GM10266 (cell line): ENCODE measurements around the gene TMC5.
"Not testable (repeated sequence)": the region's sequence is repeated elsewhere in the genome, so short reads cannot be mapped to it uniquely, and the experiment has no call there.

Experiments
- DNase-seq: peaks from one replicate; pipeline ENCODE4 v3.0.0; 2012; ENCODE audit errors: extremely low spot score
- TF ChIP-seq, protein P1 (sequence below): IDR thresholded peaks from 2 replicates; pipeline ENCODE4 v1.5.1; 2012; ENCODE audit warnings: mild to moderate bottlenecking, low read depth; ENCODE audit not compliant: control insufficient read depth, insufficient read depth; ENCODE audit errors: missing control alignments

TMC5 gene

DNA sequence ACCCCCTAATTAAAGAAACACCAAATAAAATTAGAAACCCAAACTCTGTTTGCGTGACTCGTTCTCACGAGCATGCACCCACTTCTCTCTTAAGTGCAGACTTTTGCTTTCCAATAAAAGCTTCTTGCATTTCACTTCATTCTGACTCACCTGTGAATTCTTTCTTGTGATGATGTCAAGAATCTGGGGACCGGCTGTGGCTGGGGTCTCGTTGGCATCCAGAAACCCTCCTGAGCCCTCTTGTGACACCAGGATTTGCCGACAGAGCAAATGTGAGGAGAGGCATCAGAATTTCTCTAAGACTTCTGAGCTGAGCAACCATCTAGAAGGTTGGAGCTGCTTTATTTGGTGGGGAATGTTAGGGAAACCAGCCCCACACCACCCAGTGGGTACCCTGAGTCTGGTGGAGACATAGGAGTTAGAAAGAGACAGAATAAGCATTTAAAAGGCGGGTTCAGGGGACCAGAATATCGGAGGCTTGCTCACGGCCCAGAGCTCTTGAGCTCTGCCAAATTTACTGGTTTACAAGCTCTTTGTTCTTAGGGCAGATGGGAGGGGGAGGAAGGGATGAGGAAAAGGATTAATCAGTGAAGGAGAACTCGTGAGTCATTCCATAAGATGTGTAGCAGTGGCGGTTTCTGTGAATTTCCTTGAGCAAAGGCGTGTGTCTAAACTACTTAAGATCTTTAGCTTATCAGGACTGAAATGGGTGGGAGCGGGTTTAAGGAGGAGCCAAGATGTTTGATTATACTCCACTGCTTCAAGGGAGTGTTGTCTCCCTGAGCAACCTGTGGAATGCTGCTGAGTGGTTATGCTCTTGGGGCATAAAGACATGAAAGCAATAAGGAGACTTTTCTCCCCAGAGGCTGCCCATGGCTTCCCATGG is 24.2 kb upstream of the TMC5 start:
- no peak for DNase-seq
- TF ChIP-seq, protein P1, sequence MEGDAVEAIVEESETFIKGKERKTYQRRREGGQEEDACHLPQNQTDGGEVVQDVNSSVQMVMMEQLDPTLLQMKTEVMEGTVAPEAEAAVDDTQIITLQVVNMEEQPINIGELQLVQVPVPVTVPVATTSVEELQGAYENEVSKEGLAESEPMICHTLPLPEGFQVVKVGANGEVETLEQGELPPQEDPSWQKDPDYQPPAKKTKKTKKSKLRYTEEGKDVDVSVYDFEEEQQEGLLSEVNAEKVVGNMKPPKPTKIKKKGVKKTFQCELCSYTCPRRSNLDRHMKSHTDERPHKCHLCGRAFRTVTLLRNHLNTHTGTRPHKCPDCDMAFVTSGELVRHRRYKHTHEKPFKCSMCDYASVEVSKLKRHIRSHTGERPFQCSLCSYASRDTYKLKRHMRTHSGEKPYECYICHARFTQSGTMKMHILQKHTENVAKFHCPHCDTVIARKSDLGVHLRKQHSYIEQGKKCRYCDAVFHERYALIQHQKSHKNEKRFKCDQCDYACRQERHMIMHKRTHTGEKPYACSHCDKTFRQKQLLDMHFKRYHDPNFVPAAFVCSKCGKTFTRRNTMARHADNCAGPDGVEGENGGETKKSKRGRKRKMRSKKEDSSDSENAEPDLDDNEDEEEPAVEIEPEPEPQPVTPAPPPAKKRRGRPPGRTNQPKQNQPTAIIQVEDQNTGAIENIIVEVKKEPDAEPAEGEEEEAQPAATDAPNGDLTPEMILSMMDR = no peak

DNA sequence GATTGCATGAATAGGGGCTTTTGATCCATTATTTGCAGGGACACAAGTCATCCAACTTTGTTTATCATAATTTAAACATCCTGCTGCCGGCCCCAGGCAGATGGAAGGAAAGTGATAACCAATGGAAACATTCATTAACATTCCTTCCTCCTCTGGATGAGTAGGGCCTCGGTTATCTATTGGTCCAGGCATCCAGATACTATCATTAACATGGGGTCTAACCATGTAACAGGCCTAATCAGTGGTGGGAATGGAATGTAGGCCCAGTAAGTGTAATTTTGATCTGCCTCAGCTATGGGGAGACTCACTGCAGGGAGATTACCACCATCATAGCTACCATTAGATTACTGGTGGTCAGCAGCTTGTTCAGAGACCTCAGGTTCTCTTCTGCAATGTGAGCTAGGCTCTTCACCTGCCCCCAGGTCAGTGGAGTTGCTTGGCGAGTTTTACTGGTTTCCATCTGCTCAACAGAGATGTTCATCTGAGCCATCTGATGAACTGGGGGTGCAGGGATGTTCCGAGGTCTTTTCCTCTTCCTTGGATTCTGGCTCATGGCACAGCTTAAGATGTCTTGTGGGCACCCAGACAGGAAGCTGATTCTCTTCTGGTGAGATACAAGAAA is 21.9 kb upstream of the TMC5 start:
- not testable (repeated sequence) for DNase-seq

DNA sequence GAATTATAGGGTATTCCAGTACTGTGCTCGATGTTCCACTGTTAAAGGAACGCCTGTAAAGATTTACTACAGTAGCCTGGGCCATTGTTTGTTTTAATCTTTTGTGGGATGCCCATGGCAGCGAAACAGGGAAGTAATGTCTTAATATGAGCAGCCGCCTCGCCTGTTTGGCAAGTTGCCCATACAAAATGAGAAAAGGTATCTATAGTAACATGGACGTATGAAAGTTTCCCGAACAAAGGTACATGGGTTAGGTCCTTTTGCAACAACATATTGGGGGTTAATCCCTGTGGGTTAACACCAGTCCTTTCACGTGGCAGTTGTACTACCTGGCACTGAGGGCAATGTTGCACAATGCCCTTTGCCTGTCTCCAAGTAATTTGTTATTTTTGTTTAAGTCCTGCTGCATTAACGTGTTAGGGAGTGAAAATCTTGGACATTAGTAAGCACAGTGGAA is 21.1 kb upstream of the TMC5 start:
- TF ChIP-seq, protein P1 = no peak
- DNase-seq = no peak

DNA sequence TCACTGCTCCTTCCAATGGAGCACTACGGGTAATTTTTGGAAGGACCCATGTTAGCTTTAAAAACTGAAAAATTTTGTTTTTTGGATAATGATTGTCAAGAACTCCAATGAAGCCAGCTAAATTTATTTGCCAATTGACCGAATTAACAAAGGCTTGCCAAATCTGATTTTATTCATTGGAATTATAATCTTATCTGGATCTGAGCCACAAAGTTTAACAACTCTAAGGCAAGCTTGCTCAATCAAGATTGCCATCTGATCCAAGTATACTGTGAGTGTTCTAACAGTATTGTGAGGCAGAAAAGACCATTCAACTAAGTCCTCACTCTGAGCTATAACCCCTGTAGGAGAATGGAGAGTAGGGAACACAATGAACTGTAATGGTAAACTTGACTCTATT is 20.3 kb upstream of the TMC5 start:
- DNase-seq = not testable (repeated sequence)

DNA sequence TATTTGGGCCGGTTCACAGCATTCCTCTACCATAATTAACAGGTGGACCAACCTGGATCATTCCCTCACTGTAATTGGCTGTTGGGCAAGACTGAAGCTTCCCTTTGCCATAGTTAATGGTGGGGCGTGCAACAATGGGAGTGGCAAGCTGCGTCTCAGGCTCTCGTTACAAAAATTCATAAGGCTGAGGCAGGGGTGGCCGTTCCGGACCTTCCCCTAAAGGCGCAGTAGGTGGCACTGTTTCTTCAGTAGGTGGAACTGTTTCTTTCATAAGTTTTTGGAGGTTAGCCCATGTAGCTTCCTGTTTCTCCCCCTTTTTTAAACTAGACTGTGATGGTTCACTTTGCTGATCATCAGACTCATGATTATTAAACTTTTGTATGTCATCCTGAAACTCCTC is 17.0 kb upstream of the TMC5 start:
- TF ChIP-seq, protein P1 = peak; percentile 4
- no peak for DNase-seq

DNA sequence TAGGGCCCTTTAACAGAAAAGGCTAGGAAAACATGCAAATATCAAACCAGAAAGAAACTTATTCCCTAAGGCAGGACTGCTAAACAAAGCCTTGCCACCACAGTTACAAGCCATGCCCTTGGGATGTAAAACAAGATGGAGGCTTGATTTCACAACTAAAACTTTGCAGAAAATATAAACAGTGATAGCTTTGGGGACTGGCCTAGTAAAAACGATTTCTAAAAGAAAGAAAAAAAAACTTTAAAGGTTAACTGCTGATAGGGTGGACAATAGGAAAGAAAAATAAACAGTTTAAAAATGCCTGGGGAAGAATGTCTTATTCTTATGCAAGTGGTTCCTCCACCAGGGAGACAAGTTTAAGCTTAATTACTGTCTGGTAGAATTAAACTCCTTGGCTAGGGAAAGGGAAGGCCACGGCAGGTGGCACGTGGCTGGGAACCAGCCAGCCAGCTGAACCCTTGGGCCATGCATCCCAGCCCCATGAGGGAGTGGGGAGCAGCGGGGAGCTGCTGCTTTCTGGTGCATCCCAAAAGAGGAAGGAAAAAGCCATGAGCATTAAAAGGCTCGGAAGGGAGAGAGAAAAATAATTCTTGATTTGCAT is 10.7 kb upstream of the TMC5 start:
- TF ChIP-seq, protein P1 = no peak

DNA sequence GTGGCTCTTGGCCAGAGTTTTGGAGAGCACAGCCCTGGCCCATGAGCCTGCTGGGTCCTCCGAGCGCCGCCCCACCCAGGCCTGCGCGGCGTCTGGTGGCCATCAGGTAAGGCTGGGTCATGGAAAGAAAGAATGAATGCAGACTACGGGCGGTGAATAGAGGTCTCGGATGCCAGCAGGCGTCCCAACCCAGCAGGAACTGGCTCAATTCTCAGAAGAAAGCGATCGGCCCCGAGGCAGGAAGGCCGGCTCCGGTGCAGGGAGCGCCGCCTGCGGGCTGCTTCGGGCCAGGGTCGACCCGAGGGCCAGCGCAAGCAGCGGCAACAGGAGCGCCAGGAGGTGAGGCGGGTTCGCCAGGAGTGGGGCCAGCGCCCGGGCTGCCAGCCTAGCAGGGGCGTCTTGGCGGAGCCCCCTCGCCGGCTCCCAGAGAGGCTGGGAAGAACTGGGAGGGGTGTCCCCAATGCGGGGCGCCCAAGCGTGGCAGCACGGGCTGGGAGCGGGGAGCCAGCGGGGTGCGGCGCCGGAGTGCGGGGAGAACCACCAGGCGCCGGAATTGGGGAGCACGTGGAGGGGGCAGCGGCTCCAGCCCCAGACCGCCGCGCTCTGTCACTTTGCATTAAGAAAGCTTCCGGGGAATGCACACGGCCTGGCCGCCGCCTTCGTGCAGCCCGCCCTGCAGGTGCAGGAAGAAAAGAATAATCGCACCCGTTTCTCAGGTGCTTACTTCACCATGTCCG is 7.1 kb upstream of the TMC5 start:
- TF ChIP-seq, protein P1 = no peak
- peak; percentile 34 for DNase-seq

More for the DNA sequence above, 10.7 kb upstream of the TMC5 start:
- no peak for DNase-seq
